Uterus (tissue), 2 donors: ENCODE measurements around the gene ADRM1.

Experiments
- CTCF ChIP-seq, 4 experiments: fragments of 200-600 bp in 2 of 4; fragments of 450-650 bp in 2 of 4; sonication (generic) in 2 of 4; IDR thresholded peaks; one replicate each; pipeline ENCODE4 v1.5.1; 2016 to 2019; ENCODE audit warnings: antibody characterized with exemption in 4 of 4, mild to moderate bottlenecking in 2 of 4, moderate library complexity in 1 of 4
- POLR2A ChIP-seq, 2 donors: fragments of 450-650 bp; IDR thresholded peaks; one replicate each; pipeline ENCODE4 v1.6.1; 2016; ENCODE audit warnings: antibody characterized with exemption in 2 of 2, mild to moderate bottlenecking in 1 of 2, moderate library complexity in 1 of 2

- TF ChIP-seq CTCF (IDR thresholded peaks at IDR 0.05) (no peak), POLR2A (IDR thresholded peaks at IDR 0.05) (no peak)
Observed at GRCh38 chr20:62312662-62312977, 9.8 kb downstream of the ADRM1 start.
